GM12873 (cell line): ENCODE measurements around the gene NCMAP.

Source experiments
- TF ChIP-seq, protein P1 (sequence below): IDR thresholded peaks from 2 replicates; pipeline ENCODE4 v1.5.1; 2012; ENCODE audit warnings: low read depth, mild to moderate bottlenecking, moderate library complexity, low read length, control low read depth; ENCODE audit not compliant: insufficient read depth; ENCODE audit errors: missing control alignments

The NCMAP gene

DNA sequence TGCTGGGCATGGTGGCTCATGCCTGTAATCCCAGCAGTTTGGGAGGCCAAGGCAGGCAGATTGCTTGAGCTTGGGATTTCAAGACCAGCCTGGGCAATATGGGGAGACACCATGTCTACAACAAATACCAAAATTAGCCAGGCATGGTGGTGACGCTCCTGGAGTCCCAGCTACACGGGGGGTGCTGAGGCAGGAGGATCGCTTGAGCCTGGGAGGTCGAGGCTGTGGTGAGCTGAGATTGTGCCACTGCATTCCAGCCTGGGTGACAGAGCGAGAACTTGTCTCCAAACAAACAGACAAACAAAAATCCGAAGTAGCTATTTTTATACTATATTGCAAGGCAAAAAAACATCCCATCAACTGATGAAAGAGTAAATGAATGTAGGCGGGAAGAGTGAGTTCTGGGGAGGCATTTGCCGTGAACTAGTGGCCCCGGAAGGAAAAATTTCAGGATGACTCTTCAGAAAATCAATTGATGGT, 40.6 kb downstream of the NCMAP start:
- TF ChIP-seq, protein P1, sequence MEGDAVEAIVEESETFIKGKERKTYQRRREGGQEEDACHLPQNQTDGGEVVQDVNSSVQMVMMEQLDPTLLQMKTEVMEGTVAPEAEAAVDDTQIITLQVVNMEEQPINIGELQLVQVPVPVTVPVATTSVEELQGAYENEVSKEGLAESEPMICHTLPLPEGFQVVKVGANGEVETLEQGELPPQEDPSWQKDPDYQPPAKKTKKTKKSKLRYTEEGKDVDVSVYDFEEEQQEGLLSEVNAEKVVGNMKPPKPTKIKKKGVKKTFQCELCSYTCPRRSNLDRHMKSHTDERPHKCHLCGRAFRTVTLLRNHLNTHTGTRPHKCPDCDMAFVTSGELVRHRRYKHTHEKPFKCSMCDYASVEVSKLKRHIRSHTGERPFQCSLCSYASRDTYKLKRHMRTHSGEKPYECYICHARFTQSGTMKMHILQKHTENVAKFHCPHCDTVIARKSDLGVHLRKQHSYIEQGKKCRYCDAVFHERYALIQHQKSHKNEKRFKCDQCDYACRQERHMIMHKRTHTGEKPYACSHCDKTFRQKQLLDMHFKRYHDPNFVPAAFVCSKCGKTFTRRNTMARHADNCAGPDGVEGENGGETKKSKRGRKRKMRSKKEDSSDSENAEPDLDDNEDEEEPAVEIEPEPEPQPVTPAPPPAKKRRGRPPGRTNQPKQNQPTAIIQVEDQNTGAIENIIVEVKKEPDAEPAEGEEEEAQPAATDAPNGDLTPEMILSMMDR = no peak

DNA sequence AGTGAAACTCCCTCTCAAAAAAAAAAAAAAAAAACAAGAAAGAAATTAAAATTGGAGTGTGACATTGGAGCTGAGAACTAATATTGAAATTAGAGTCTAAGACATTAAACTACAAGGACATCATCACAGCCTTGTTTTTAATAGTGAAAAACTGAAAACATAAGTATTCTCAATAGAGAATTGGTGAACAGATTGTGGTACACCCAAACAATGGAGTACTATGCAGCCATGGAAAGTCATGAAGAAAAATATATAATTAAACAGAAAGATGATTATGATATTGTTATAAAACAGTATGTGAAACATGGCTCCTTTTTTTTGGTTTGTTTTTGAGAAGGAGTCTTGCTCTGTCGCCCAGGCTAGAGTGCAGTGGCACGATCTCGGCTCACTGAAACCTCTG, 43.4 kb downstream of the NCMAP start:
- TF ChIP-seq, protein P1 = no peak

DNA sequence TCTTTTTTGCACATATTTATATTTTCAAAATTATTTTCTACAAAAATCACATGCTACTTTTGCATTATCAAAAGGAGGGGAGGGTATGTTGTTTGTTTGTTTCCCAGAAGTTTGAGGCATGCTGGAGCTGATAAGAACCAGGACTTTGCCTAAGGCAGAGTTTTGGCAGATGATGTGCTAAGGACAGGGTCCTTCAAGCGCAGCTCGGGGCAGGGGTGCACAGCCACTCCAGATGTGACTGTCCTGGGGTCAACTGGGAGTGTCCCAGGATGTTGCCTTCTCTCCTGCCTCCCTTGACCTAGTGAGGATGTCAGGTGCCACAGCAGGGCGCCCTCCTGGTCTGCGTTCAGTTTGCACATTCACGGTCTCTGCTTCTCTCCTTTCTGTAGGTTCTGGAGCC, 44.7 kb downstream of the NCMAP start:
- TF ChIP-seq, protein P1 = no peak

DNA sequence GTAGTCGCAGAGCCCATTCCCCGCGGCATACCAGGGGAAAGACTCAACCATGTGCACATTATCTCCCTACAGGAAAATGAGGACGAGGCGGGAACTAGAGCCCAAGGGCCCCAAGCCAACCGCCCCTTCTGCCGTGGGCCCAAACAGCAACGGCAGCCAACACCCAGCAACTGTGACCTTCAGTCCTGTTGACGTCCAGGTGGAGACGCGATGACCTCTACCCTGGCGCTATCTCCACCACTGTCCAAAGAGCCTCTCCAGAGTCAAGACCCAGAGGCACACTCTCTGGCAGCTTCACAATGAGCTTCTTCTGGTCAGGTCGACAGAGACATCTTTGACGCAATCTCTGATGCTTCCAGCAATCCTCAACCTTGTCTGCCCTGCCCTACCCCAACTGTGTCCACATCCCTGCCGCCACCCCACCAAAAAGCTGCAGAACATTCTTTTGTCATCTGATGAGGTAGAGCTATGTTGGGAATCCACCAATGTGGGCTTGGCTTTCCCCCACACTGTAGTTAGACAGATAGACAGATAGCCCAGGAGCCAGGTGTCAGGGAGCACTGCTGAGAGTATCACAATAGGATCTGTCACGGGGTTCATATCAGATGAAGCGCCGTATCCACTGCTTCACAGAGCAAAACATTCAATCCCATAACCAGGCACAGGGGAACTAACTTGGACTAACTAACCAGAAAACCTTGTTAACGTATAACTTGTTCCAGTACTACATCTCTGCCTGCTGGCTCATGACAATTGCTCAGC, 49.8 kb downstream of the NCMAP start:
- TF ChIP-seq, protein P1 = no peak

DNA sequence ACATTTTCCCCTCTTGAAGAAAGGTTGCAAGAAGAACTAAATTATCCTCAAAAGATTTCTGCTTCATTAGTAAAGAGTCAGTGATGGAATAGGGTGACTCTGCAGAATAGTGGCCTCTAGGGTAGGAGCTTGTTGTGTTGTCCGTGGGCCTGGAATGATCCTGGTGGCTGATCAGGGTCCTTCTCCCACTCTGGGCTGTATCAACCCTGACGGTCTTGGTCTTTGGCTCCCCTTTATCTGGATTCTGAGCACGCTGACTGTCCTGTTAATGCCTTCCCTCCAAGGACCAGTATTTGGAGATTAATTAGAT, 50.4 kb downstream of the NCMAP start:
- TF ChIP-seq, protein P1 = no peak

DNA sequence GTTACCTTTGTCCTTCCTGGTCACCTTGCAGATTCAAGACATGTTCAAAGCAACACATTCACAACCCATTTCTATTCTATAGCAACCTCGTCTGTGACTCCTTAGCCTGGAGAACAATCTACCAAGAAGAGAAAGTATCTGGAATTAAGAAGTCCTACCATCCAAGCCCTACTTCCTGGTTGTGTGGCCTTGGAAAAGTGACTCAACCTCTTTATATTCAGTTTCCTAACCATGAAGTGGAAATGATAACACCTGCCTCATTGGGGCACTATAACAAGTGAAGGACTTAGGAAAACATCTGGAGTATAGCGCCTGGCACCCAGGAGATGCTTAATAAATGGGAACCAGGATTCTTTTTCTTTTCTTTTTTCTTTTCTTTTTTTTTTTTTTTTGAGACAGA, 50.7 kb downstream of the NCMAP start:
- TF ChIP-seq, protein P1 = no peak

DNA sequence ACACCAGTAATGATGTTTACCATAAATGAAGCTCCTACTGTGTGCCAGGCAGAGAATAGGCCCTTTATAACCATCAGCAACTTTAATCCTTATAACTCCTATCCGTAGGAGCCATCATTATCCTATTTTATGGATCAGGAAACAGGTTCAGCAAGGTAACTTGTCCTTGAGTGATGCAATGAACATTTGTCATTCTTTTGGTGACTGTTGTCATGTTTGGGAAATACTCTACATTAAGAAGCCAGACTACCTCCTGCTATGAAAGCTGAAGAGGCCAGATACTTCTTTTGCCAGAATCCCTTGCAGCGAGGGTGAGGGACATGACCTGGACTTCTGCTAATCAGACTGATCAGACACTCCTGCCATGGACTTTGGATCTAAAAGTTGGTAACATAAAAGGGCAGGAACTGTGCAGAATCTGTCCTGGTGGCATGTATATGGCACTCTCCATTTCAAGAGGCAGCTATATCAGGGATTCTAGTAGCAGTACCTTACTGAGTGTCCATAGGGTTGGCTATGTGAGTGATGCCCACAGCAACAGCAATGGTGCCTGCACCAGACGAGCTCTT, 54.1 kb downstream of the NCMAP start:
- TF ChIP-seq, protein P1 = no peak
